Caco-2 (cell line): ENCODE data around the gene TBC1D8. TPM values are rescaled to one million over a fixed set of nuclear protein-coding genes. Genes with fewer than 3 reads are reported as not detected.
A peak's percentile ranks its signal among the peaks of the same experiment; 100 is the strongest.

Experiments used
- BruUV-seq: library from RNA; stranded (reverse); fragments of 400-500 nt; replicated peaks from 2 replicates; lab custom pipeline; 2021; lab: Mats Ljungman, UMichigan
- CTCF ChIA-PET: fragments of 300-600 bp; sonication (Branson Sonifier 250); formaldehyde crosslinking; loops from one replicate; lab custom pipeline; 2022; ENCODE audit warnings: antibody characterized with exemption; lab: Charles Lee
- POLR2A ChIA-PET: fragments of 300-600 bp; sonication (Branson Sonifier 250); formaldehyde crosslinking; loops from one replicate; lab custom pipeline; 2022; ENCODE audit warnings: antibody characterized with exemption; lab: Charles Lee
- DNase-seq, 2 experiments: peaks; one replicate each; pipeline versions ENCODE4 v3.0.0 to v3.0.0-alpha.2; 2020 to 2022
- H3K27me3 ChIP-seq: replicated peaks from 2 replicates; pipeline ENCODE4 v1.6.0; 2011; ENCODE audit warnings: low read length; ENCODE audit not compliant: control insufficient read depth, insufficient read depth
- H3K36me3 ChIP-seq: 2 replicates; pipeline ENCODE4 v1.5.1; 2011; ENCODE audit warnings: low read length; ENCODE audit not compliant: control insufficient read depth, insufficient read depth
- H3K4me1 ChIP-seq: fragments of 250-450 bp; sonication (Bioruptor Pico); 2 replicates; pipeline ENCODE4 v1.5.1; 2020; ENCODE audit warnings: mild to moderate bottlenecking
- H3K4me3 ChIP-seq: 2 replicates; pipeline ENCODE4 v1.5.1; 2011; ENCODE audit warnings: low read depth, mild to moderate bottlenecking, control low read depth, low read length
- H3K9me3 ChIP-seq: fragments of 250-450 bp; sonication (Bioruptor Pico); 2 replicates; pipeline ENCODE4 v1.5.1; 2020; ENCODE audit warnings: mild to moderate bottlenecking, moderate library complexity
- H3K27ac Mint-ChIP-seq: one replicate; pipeline ENCODE4 v1.8.0; 2022; ENCODE audit warnings: mixed read lengths; ENCODE audit not compliant: unreplicated experiment
- H3K27me3 Mint-ChIP-seq: one replicate; pipeline ENCODE4 v1.8.0; 2022; ENCODE audit warnings: mixed read lengths; ENCODE audit not compliant: insufficient read depth, unreplicated experiment
- H3K36me3 Mint-ChIP-seq: one replicate; pipeline ENCODE4 v1.8.0; 2022; ENCODE audit warnings: mild to moderate bottlenecking, mixed read lengths; ENCODE audit not compliant: insufficient read depth, unreplicated experiment
- H3K4me1 Mint-ChIP-seq: one replicate; pipeline ENCODE4 v1.8.0; 2022; ENCODE audit warnings: low read depth, mixed read lengths; ENCODE audit not compliant: unreplicated experiment
- H3K4me3 Mint-ChIP-seq: one replicate; pipeline ENCODE4 v1.8.0; 2022; ENCODE audit warnings: mild to moderate bottlenecking, moderate library complexity, mixed read lengths; ENCODE audit not compliant: unreplicated experiment
- H3K9me3 Mint-ChIP-seq: one replicate; pipeline ENCODE4 v1.8.0; 2022; ENCODE audit warnings: mixed read lengths; ENCODE audit not compliant: unreplicated experiment
- intact Hi-C: fragments of 100-400 bp; cut with micrococcal nuclease; formaldehyde crosslinking; loops from one replicate; pipeline ENCODE4 v1.10.0; 2022; ENCODE audit not compliant: unreplicated experiment
- total RNA-seq: library from RNA; stranded (reverse); gene quantifications from 2 replicates; pipeline ENCODE4 v1.2.3, GENCODE V29; 2022
- TF ChIP-seq, protein P1 (sequence below), 2 experiments: fragments of 200-600 bp in 1 of 2; IDR thresholded peaks; 1 replicate in 1 of 2; 2 replicates in 1 of 2; pipeline versions ENCODE4 v1.5.1 to v1.8.0; 2011 to 2022; ENCODE audit warnings: antibody characterized with exemption in 1 of 2, control low read depth in 1 of 2, inconsistent platforms in 1 of 2, low read depth in 1 of 2, low read length in 1 of 2, mild to moderate bottlenecking in 1 of 2, moderate library complexity in 1 of 2; ENCODE audit not compliant: insufficient read depth in 1 of 2, severe bottlenecking in 1 of 2, unreplicated experiment in 1 of 2

TBC1D8 gene
- total RNA-seq, 1 experiment from 2014 or later, result 29.5 TPM

DNA sequence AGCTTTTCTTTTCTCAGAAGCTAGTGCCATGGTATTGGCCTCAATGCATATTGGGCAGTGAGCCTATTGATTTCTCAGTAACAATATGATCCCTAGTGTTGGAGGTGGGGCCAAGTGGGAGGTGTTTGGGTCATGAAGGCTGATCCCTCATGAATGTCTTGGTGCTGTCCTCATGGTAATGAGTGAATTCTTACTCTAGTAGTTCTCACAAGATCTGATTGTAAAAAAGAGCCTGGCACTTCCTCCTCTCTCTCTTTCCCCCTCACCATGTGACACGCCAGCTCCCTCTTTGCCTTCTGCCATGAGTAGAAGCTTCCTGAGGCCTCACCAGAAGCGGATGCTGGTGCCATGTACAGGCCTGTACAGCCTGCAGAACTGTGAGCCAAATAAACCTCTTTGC, 12.8 kb upstream of the TBC1D8 start:
- no TSS peak for BruUV-seq
- Mint-ChIP-seq H3K36me3 (peaks cover 8% of the 10 kb centered on the region), H3K4me1 (no peaks in the 10 kb centered on the region), H3K4me3 (no peak overlapping the region), H3K27me3 (no peaks in the 10 kb centered on the region), H3K9me3 (peaks cover 19% of the 10 kb centered on the region), H3K27ac (no peak overlapping the region)
- DNase-seq, result no peak
- Histone ChIP-seq H3K36me3 (no peaks in the 10 kb centered on the region), H3K4me1 (no peaks in the 10 kb centered on the region), H3K9me3 (peaks cover 14% of the 10 kb centered on the region), H3K4me3 (no peak overlapping the region), H3K27me3 (no peaks in the 10 kb centered on the region)
- intact Hi-C loops, result no loop called here
- TF ChIP-seq, protein P1, sequence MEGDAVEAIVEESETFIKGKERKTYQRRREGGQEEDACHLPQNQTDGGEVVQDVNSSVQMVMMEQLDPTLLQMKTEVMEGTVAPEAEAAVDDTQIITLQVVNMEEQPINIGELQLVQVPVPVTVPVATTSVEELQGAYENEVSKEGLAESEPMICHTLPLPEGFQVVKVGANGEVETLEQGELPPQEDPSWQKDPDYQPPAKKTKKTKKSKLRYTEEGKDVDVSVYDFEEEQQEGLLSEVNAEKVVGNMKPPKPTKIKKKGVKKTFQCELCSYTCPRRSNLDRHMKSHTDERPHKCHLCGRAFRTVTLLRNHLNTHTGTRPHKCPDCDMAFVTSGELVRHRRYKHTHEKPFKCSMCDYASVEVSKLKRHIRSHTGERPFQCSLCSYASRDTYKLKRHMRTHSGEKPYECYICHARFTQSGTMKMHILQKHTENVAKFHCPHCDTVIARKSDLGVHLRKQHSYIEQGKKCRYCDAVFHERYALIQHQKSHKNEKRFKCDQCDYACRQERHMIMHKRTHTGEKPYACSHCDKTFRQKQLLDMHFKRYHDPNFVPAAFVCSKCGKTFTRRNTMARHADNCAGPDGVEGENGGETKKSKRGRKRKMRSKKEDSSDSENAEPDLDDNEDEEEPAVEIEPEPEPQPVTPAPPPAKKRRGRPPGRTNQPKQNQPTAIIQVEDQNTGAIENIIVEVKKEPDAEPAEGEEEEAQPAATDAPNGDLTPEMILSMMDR (IDR thresholded peaks at IDR 0.05; ENCODE audit: insufficient read depth in 1 of 2, low read depth in 1 of 2, low read length in 1 of 2, severe bottlenecking in 1 of 2, unreplicated experiment in 1 of 2), result no peak
- POLR2A ChIA-PET, result interaction anchor here (0.9 kb wide), 1 partner anchor 10 kb away, joined by 3 read pairs; no protein-coding TSS in a partner anchor
- CTCF ChIA-PET, result no interaction called here

GRCh38 chr2:101162561-101163330, 11.6 kb upstream of the TBC1D8 start:
- H3K27me3 Mint-ChIP-seq, result no peaks in the 10 kb centered on the region
- Histone ChIP-seq H3K4me3 (no peak overlapping the region), H3K27me3 (no peaks in the 10 kb centered on the region), H3K36me3 (no peaks in the 10 kb centered on the region), H3K9me3 (peaks cover under 1% of the 10 kb centered on the region), H3K4me1 (no peaks in the 10 kb centered on the region)
- intact Hi-C loops, result no loop called here
- H3K27ac Mint-ChIP-seq, result no peak overlapping the region
- TF ChIP-seq, protein P1 (IDR thresholded peaks at IDR 0.05; ENCODE audit: insufficient read depth in 1 of 2, low read depth in 1 of 2, low read length in 1 of 2, severe bottlenecking in 1 of 2, unreplicated experiment in 1 of 2), result no peak
- H3K9me3 Mint-ChIP-seq, result peaks cover 9% of the 10 kb centered on the region
- no peak overlapping the region for H3K4me3 Mint-ChIP-seq
- CTCF ChIA-PET, result interaction anchor here (0.9 kb wide), 1 partner anchor 26 kb away, joined by 3 read pairs; no protein-coding TSS in a partner anchor
- DNase-seq, result peak in 1 of 2 experiments; percentile 35
- H3K36me3 Mint-ChIP-seq, result peaks cover 7% of the 10 kb centered on the region
- POLR2A ChIA-PET, result interaction anchor here (0.6 kb wide), 1 partner anchor 9 kb away, joined by 3 read pairs; no protein-coding TSS in a partner anchor
- no peaks in the 10 kb centered on the region for H3K4me1 Mint-ChIP-seq
- no TSS peak for BruUV-seq

- POLR2A ChIA-PET, result no interaction called here
- Histone ChIP-seq H3K27me3 (no peaks in the 10 kb centered on the region), H3K9me3 (no peaks in the 10 kb centered on the region; the same call in 1 of the 2 replicates), H3K36me3 (no peaks in the 10 kb centered on the region), H3K4me3 (no peak overlapping the region), H3K4me1 (no peaks in the 10 kb centered on the region)
- intact Hi-C loops, result no loop called here
- Mint-ChIP-seq H3K9me3 (no peaks in the 10 kb centered on the region), H3K27ac (no peak overlapping the region), H3K4me1 (no peaks in the 10 kb centered on the region), H3K36me3 (no peaks in the 10 kb centered on the region), H3K27me3 (no peaks in the 10 kb centered on the region), H3K4me3 (no peak overlapping the region)
- no TSS peak for BruUV-seq
- no peak for DNase-seq
- CTCF ChIA-PET, result no interaction called here
- TF ChIP-seq, protein P1 (IDR thresholded peaks at IDR 0.05; ENCODE audit: insufficient read depth in 1 of 2, low read depth in 1 of 2, low read length in 1 of 2, severe bottlenecking in 1 of 2, unreplicated experiment in 1 of 2), result no peak
These were observed 10.5 kb upstream of the TBC1D8 start for GRCh38 chr2:101161658-101162057.
